Measurements from ENCODE around the gene PER2. TPM values are rescaled to one million over a fixed set of nuclear protein-coding genes. Genes with fewer than 3 reads are reported as not detected.

Gene PER2
- total and polyA plus RNA-seq, 8 donors: 7.7 to 14.2 (median 8.8) TPM

GRCh38 chr2:238231809-238232208 lies 56.6 kb downstream of the PER2 start:
- peak overlapping the region in 1 of 2 donors; percentile 57 for H3K4me3 ChIP-seq
- no peak for TF ChIP-seq CTCF (IDR thresholded peaks at IDR 0.05)
- no peak for DNase-seq
- intact Hi-C loops (cut with DNase I): no loop called here
- H3K36me3 ChIP-seq: peaks cover 0 to 2% of the 10 kb centered on the region in 2 donors
- peaks cover 0 to 14% of the 10 kb centered on the region in 2 donors for H3K27me3 ChIP-seq
- H3K27ac ChIP-seq: no peak overlapping the region
- ATAC-seq: no peak
- H3K9me3 ChIP-seq: no peaks in the 10 kb centered on the region
- H3K4me1 ChIP-seq: peaks cover 0 to 25% of the 10 kb centered on the region in 2 donors

GRCh38 chr2:238231251-238231793 lies 57.1 kb downstream of the PER2 start:
- peak in 3 of 4 donors; percentile 76 to 91 (median 85) for DNase-seq
- no peaks in the 10 kb centered on the region for H3K9me3 ChIP-seq
- peak overlapping the region in 1 of 2 donors; percentile 51 for H3K27ac ChIP-seq

GRCh38 chr2:238230699-238231098 lies 57.7 kb downstream of the PER2 start:
- intact Hi-C loops (cut with DNase I): no loop called here

More at GRCh38 chr2:238231251-238231793, 57.1 kb downstream of the PER2 start:
- intact Hi-C loops (cut with DNase I): no loop called here
- H3K27me3 ChIP-seq: peaks cover 0 to 9% of the 10 kb centered on the region in 2 donors
- H3K4me1 ChIP-seq: peaks cover 0 to 25% of the 10 kb centered on the region in 2 donors
- peak; percentile 88 for ATAC-seq
- peaks cover 0 to 7% of the 10 kb centered on the region in 2 donors for H3K36me3 ChIP-seq
- peak overlapping the region; percentile 35 to 57 for H3K4me3 ChIP-seq
- no peak for TF ChIP-seq CTCF (IDR thresholded peaks at IDR 0.05)

GRCh38 chr2:238228700-238229099 lies 59.7 kb downstream of the PER2 start:
- no peaks in the 10 kb centered on the region for H3K27me3 ChIP-seq
- no peak for TF ChIP-seq CTCF (IDR thresholded peaks at IDR 0.05)
- H3K9me3 ChIP-seq: no peaks in the 10 kb centered on the region
- H3K4me1 ChIP-seq: peaks cover 0 to 15% of the 10 kb centered on the region in 2 donors
- intact Hi-C loops (cut with DNase I): no loop called here
- ATAC-seq (no peak), DNase-seq (no peak)
- no peak overlapping the region for H3K27ac ChIP-seq
- no peak overlapping the region for H3K4me3 ChIP-seq
- peaks cover 0 to 23% of the 10 kb centered on the region in 2 donors for H3K36me3 ChIP-seq

More at GRCh38 chr2:238230699-238231098, 57.7 kb downstream of the PER2 start:
- ATAC-seq (no peak), DNase-seq (no peak)
- Histone ChIP-seq H3K36me3 (peaks cover 0 to 12% of the 10 kb centered on the region in 2 donors), H3K9me3 (no peaks in the 10 kb centered on the region), H3K27ac (no peak overlapping the region), H3K4me1 (peaks cover 0 to 25% of the 10 kb centered on the region in 2 donors), H3K27me3 (peaks cover 0 to 4% of the 10 kb centered on the region in 2 donors), H3K4me3 (peak overlapping the region in 1 of 2 donors; percentile 57)
- TF ChIP-seq CTCF (IDR thresholded peaks at IDR 0.05): no peak

- H3K4me1 ChIP-seq: peaks cover 0 to 15% of the 10 kb centered on the region in 2 donors
- no peak overlapping the region for H3K4me3 ChIP-seq
- no peak for TF ChIP-seq CTCF (IDR thresholded peaks at IDR 0.05)
- DNase-seq (no peak), ATAC-seq (no peak)
- intact Hi-C loops (cut with DNase I): no loop called here
- H3K9me3 ChIP-seq: no peaks in the 10 kb centered on the region
- H3K36me3 ChIP-seq: peaks cover 0 to 23% of the 10 kb centered on the region in 2 donors
- H3K27me3 ChIP-seq: no peaks in the 10 kb centered on the region
- no peak overlapping the region for H3K27ac ChIP-seq
Measured at GRCh38 chr2:238227587-238228032, 60.8 kb downstream of the PER2 start.
